ENCODE results near the gene KIF21A.

Gene KIF21A, protein sequence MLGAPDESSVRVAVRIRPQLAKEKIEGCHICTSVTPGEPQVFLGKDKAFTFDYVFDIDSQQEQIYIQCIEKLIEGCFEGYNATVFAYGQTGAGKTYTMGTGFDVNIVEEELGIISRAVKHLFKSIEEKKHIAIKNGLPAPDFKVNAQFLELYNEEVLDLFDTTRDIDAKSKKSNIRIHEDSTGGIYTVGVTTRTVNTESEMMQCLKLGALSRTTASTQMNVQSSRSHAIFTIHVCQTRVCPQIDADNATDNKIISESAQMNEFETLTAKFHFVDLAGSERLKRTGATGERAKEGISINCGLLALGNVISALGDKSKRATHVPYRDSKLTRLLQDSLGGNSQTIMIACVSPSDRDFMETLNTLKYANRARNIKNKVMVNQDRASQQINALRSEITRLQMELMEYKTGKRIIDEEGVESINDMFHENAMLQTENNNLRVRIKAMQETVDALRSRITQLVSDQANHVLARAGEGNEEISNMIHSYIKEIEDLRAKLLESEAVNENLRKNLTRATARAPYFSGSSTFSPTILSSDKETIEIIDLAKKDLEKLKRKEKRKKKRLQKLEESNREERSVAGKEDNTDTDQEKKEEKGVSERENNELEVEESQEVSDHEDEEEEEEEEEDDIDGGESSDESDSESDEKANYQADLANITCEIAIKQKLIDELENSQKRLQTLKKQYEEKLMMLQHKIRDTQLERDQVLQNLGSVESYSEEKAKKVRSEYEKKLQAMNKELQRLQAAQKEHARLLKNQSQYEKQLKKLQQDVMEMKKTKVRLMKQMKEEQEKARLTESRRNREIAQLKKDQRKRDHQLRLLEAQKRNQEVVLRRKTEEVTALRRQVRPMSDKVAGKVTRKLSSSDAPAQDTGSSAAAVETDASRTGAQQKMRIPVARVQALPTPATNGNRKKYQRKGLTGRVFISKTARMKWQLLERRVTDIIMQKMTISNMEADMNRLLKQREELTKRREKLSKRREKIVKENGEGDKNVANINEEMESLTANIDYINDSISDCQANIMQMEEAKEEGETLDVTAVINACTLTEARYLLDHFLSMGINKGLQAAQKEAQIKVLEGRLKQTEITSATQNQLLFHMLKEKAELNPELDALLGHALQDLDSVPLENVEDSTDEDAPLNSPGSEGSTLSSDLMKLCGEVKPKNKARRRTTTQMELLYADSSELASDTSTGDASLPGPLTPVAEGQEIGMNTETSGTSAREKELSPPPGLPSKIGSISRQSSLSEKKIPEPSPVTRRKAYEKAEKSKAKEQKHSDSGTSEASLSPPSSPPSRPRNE (N-terminal part only)

DNA sequence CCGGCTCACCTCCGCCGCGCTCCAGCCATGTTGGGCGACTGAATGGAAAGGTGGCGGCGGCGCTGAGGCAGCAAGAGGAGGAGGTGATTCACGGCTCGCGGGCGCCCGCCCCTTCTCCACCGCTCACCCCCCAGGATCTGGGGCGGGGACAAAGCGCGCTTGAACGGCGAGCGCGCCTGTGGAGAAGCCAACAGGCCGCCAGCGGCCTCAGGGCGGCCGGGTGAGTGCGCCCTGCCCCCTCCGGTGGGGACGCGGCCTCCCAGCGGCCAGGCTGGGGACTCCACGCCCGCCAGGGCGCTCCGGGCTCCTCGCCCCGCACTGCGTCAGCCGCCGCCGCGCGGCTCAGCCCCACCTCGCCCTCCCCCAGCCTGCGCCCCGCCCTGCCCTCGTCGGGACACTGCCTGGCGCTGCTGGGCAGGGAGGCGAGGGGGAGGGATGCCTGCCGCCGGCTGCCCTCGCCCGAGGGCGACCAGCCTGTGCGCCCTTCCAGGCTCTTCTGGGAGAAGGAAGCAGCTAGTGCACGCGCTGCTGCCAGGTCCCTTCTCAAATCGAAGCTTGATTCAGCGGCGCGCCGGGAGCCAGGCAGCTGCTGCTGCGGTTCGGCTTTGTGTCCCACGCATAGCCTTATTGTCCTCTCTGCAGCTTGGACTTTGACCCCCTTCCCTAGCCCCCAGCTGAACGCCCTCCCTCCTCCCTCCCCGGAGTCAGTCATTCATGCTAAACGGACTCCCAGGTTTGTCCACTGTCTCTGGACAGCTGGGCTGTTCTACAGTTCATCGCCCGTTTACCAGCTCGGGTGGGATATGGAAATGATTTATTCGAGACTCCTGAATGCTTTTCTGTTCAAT, at the start of gene KIF21A:
KIF21A (minus strand) TSS at position 40 of the 848 bp plus-strand sequence. CDS start 150 bp downstream, outside the sequence.
- Histone ChIP-seq H3K27me3 (ENCODE audit: low read length) (no peaks in the 10 kb centered on the region), H3K9ac (ENCODE audit: low read length) (peak within 1 kb of the TSS; percentile 77), H3K4me2 (ENCODE audit: low read depth, low read length, poor library complexity, severe bottlenecking) (peak within 1 kb of the TSS; percentile 85), H3K36me3 (ENCODE audit: low read length) (no peaks in the 10 kb centered on the region; the same call in 1 of the 2 replicates), H3F3A (ENCODE audit: insufficient read depth) (0 out of 2 replicates have a peak, but pooled peaks cover 17% of the 10 kb centered on the region), H4K20me1 (ENCODE audit: low read depth, low read length) (peaks cover 12% of the 10 kb centered on the region; the same call in 1 of the 2 replicates), H3K9me2 (replicated peaks; ENCODE audit: insufficient read depth, low read length) (no peaks in the 10 kb centered on the region), H2AFZ (ENCODE audit: low read depth, low read length, severe bottlenecking) (peak within 1 kb of the TSS; percentile 83), H3K9me3 (ENCODE audit: insufficient read depth, low read length) (no peaks in the 10 kb centered on the region), H3K79me2 (ENCODE audit: insufficient read depth, low read length) (no peaks in the 10 kb centered on the region; the same call in 1 of the 2 replicates), H3K27ac (ENCODE audit: low read depth, low read length) (peak within 1 kb of the TSS; percentile 46), H3K4me3 (ENCODE audit: insufficient read depth, low read length, poor library complexity, severe bottlenecking) (peak within 1 kb of the TSS; percentile 59)
- TF ChIP-seq EZH2phosphoT487 (conservative IDR thresholded peaks at IDR 0.05; ENCODE audit: low read length), result no peak

DNA sequence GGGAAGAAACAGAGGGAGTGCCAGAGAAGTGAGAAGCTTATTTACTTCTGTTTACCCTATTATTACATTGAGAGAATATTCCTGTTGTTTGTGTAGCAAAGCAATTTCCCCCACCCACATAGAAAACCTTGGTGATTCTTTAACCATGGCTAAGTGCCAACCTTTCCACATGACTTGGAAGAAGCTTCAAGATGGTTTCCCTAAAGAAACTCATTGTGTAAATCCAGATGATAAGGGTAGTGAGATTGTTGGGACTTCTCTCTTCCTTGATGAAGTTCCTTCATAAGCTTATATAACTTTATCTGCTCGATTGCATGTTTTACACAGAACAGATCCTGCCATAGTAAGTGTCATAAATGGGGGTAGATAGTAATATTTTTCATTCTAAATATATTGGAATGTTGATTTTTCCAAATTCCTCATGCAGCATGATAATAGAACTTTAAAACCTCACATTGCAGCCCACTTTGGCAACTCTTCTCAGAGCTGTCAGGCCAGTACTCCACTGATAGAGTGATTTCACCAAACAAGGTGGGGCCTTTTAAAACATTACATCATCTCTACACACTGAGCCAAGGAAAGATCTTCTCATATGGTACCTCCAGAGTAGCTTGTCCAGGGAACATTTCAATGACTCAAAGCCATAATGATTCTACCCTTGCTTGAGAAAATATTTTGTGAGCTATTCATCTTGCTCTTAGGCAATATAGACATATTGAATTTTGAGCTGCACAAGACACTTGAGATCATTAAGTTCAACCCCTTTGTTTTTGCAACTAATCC, 47.8 kb upstream of the KIF21A start:
- Histone ChIP-seq H3F3A (ENCODE audit: insufficient read depth) (no peaks in the 10 kb centered on the region), H2AFZ (ENCODE audit: low read depth, low read length, severe bottlenecking) (no peak overlapping the region), H3K27me3 (ENCODE audit: low read length) (no peaks in the 10 kb centered on the region), H3K36me3 (ENCODE audit: low read length) (no peaks in the 10 kb centered on the region), H3K4me3 (ENCODE audit: insufficient read depth, low read length, poor library complexity, severe bottlenecking) (no peak overlapping the region), H4K20me1 (ENCODE audit: low read depth, low read length) (no peaks in the 10 kb centered on the region), H3K79me2 (ENCODE audit: insufficient read depth, low read length) (no peaks in the 10 kb centered on the region), H3K27ac (ENCODE audit: low read depth, low read length) (no peak overlapping the region), H3K9me2 (replicated peaks; ENCODE audit: insufficient read depth, low read length) (no peaks in the 10 kb centered on the region), H3K9me3 (ENCODE audit: insufficient read depth, low read length) (no peaks in the 10 kb centered on the region), H3K4me2 (ENCODE audit: low read depth, low read length, poor library complexity, severe bottlenecking) (no peak overlapping the region), H3K9ac (ENCODE audit: low read length) (no peak overlapping the region)
- TF ChIP-seq, protein P1, sequence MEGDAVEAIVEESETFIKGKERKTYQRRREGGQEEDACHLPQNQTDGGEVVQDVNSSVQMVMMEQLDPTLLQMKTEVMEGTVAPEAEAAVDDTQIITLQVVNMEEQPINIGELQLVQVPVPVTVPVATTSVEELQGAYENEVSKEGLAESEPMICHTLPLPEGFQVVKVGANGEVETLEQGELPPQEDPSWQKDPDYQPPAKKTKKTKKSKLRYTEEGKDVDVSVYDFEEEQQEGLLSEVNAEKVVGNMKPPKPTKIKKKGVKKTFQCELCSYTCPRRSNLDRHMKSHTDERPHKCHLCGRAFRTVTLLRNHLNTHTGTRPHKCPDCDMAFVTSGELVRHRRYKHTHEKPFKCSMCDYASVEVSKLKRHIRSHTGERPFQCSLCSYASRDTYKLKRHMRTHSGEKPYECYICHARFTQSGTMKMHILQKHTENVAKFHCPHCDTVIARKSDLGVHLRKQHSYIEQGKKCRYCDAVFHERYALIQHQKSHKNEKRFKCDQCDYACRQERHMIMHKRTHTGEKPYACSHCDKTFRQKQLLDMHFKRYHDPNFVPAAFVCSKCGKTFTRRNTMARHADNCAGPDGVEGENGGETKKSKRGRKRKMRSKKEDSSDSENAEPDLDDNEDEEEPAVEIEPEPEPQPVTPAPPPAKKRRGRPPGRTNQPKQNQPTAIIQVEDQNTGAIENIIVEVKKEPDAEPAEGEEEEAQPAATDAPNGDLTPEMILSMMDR (IDR thresholded peaks at IDR 0.05; ENCODE audit: insufficient read depth, low read length, poor library complexity, severe bottlenecking), result no peak
- TF ChIP-seq EZH2phosphoT487 (conservative IDR thresholded peaks at IDR 0.05; ENCODE audit: low read length), result no peak

DNA sequence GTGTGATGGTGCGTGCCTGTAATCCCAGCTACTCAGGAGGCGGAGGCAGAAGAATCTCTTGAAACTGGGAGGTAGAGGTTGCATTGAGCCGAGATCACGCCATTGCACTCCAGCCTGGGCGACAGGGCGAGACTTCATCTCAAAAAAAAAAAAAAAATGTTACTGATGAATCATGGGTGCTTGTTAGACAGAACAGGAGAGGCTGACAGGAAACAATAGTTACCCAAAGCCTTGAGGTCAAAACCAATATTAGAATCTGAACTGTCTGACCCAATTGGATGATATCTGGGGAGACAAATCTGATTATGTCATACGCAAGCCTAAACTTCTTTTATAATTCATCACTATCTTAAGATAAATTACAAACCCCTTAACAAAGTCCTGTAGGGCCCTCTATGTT, 40.7 kb upstream of the KIF21A start:
- Histone ChIP-seq H3K9ac (ENCODE audit: low read length) (no peak overlapping the region), H3K9me3 (ENCODE audit: insufficient read depth, low read length) (no peaks in the 10 kb centered on the region), H3F3A (ENCODE audit: insufficient read depth) (no peaks in the 10 kb centered on the region), H2AFZ (ENCODE audit: low read depth, low read length, severe bottlenecking) (no peak overlapping the region), H4K20me1 (ENCODE audit: low read depth, low read length) (no peaks in the 10 kb centered on the region), H3K27me3 (ENCODE audit: low read length) (no peaks in the 10 kb centered on the region), H3K79me2 (ENCODE audit: insufficient read depth, low read length) (no peaks in the 10 kb centered on the region), H3K36me3 (ENCODE audit: low read length) (no peaks in the 10 kb centered on the region), H3K9me2 (replicated peaks; ENCODE audit: insufficient read depth, low read length) (no peaks in the 10 kb centered on the region), H3K27ac (ENCODE audit: low read depth, low read length) (no peak overlapping the region), H3K4me2 (ENCODE audit: low read depth, low read length, poor library complexity, severe bottlenecking) (no peak overlapping the region), H3K4me3 (ENCODE audit: insufficient read depth, low read length, poor library complexity, severe bottlenecking) (no peak overlapping the region)
- no peak for TF ChIP-seq EZH2phosphoT487 (conservative IDR thresholded peaks at IDR 0.05; ENCODE audit: low read length)
- TF ChIP-seq, protein P1 (IDR thresholded peaks at IDR 0.05; ENCODE audit: insufficient read depth, low read length, poor library complexity, severe bottlenecking), result no peak

All from SU-DHL-6 (cell line).